Erythroblast (primary cell): ENCODE data around the gene DISC1.

Source experiments
- GATA1 ChIP-seq: IDR thresholded peaks from 2 replicates; pipeline ENCODE4 v1.6.1; 2011; ENCODE audit warnings: low read depth, mild to moderate bottlenecking, control low read depth, low read length, moderate library complexity
- POLR2A ChIP-seq: IDR thresholded peaks from 2 replicates; pipeline ENCODE4 v1.6.1; 2011; ENCODE audit warnings: mild to moderate bottlenecking, low read length

DNA sequence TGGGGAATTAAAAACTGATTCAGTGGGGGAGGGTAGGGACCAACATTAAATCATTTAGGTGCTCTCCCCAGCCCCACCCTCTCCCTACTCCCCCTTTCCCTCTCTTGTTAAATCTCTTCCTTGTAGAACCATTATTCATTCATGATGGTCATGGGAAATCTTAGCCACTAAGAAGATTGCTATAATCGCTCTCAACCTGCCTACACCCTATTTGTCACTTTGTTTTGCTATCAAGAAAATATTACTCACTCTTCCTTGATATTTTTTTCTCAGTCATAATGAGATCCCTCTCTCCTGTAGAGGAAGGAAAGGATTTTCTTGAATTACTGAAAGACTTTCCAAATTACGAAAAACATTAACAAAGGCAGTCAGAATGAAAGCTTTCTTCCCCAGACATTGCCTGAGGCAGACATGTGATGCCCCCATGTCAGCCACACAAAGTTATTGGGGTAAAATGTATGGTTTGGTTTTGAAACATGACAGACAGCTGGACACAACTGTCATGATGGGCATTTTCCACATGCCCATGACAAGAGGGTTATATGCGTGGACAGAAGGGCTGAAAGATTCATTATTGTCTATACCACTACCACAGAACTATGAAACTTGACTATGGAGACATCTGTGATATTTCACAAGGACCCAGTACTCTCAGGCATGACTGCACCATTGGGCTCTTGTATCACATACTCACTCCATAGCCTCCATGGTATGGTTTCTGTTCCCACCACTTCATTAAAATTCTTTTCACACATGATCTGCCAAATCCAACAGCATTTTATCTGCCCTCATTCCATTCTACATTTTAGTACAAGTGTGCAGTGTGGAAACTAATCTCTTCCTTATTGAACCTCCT lies 420.1 kb downstream of the DISC1 start:
- TF ChIP-seq POLR2A (no peak), GATA1 (no peak)
